Astrocyte of the cerebellum (primary cell): Measurements from ENCODE around the gene JPH3.

Source experiments
- DNase-seq: peaks from one replicate; pipeline ENCODE4 v3.0.0-alpha.2; 2011; ENCODE audit warnings: low read depth
- H3K4me3 ChIP-seq: 2 replicates; pipeline ENCODE4 v1.5.1; 2011; ENCODE audit warnings: mild to moderate bottlenecking, low read depth, low read length, moderate library complexity
- in situ Hi-C: cut with HindIII; loops from 2 replicates; pipeline ENCODE4 v1.10.0; 2017; ENCODE audit warnings: low sequenced_read_pairs
- TF ChIP-seq, protein P1 (sequence below): IDR thresholded peaks from 2 replicates; pipeline ENCODE4 v1.5.1; 2012; ENCODE audit warnings: low read length, low read depth, moderate library complexity, mild to moderate bottlenecking; ENCODE audit errors: missing control alignments

JPH3 gene

DNA sequence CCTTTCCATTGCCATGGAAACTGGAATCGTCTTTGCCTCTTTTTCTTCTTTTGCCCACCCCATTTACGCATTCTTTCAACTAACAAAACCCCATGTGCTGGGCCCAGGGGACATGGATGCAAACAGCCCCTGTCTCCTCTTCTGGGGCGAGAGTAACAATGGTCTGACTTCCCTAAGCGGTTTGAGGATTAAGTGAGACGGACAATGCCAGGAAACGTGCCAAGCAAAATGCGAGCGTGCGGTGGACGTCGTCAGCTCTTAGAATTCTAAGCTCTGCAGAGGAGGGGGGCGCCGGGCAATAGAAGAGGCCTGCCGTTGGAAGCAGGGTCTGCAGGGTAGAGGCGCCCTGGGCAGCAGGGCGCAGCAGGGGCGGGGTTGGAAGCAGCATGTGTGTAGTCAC, 42.4 kb upstream of the JPH3 start:
- in situ Hi-C loops = no loop called here
- TF ChIP-seq, protein P1, sequence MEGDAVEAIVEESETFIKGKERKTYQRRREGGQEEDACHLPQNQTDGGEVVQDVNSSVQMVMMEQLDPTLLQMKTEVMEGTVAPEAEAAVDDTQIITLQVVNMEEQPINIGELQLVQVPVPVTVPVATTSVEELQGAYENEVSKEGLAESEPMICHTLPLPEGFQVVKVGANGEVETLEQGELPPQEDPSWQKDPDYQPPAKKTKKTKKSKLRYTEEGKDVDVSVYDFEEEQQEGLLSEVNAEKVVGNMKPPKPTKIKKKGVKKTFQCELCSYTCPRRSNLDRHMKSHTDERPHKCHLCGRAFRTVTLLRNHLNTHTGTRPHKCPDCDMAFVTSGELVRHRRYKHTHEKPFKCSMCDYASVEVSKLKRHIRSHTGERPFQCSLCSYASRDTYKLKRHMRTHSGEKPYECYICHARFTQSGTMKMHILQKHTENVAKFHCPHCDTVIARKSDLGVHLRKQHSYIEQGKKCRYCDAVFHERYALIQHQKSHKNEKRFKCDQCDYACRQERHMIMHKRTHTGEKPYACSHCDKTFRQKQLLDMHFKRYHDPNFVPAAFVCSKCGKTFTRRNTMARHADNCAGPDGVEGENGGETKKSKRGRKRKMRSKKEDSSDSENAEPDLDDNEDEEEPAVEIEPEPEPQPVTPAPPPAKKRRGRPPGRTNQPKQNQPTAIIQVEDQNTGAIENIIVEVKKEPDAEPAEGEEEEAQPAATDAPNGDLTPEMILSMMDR = no peak
- no peak for DNase-seq
- no peak overlapping the region for H3K4me3 ChIP-seq

DNA sequence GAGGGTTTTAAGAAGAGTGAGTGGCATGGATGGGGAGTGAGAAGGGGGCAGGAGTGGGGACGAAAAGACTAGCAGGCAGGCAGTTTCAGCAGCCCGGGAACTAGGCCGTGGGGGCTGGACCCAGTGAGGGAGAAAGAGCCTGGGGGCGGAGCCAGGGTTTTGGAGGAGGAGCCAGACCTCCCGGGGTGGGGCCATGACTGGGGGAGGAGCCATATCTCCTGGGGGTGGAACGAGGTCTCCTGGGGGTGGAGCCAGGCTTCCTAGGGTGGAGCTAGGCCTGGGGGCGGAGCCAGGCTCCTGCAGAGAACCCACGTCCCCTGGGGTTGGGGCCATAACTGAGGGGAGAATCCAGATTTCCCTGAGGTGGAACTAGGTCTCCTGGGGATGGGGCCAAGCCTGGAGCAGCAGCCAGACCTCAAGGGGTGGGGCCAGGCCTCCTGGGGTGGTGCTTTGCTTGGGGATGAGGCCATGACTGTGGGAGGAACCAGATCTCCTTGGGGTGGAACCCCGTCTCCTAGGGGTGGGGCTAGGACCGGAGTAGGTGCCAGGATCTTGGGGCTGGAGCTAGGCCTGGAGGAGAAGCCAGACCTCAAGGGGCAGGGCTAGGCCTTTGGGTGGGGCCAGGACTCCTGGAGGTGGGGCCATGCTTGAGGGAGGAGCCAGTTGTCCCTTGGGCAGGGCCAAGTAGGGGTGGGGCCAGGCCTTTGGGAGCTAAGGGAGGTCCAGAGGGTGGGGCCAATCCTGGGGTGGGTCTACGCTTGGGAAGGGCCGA, 41.7 kb upstream of the JPH3 start:
- in situ Hi-C loops = no loop called here
- DNase-seq = no peak
- TF ChIP-seq, protein P1 = no peak
- H3K4me3 ChIP-seq = no peak overlapping the region

DNA sequence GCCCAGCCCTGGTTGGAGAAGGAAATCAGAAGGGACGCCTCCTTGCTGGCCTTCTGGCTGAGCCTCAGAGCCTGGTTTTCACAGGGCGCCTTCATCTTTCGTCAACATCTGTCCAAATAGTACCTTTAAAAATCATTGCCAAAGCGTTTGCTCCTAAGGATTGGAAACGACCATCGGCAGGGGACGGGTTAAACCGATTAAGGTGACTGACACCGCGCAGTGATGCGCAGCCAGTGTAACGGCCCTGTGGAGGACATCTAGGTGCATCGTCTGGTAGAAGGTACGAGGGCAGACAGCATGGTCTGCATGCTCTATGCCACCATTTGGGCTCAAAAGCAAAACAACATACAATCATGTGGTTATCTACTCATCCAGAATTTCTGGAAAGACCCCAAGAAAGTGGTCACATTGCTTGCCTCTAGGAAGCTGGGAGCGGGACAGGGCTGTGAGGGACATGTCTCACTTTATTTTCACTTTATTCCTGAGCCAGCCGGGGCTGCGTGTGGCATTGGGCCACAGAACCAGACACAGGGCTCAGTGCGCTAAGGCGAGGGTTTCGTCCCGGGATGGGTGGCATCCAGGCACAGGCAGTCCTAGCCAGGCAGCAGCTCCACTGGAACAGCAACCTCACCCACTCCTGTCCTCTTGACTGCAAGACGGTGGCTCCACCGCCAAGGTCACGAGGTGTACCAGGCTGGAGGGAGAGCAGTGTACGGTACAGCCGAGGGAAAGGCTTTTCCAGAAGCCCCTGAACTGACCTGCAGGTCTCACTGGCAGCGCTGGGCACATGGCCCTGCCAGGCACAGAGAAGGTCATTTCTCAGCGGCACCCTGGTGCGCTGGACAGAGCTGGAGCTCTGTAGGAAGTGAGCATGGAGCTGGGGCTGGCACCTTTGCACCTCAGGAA, 40.9 kb upstream of the JPH3 start:
- H3K4me3 ChIP-seq = no peak overlapping the region
- in situ Hi-C loops = no loop called here
- TF ChIP-seq, protein P1 = no peak
- no peak for DNase-seq

DNA sequence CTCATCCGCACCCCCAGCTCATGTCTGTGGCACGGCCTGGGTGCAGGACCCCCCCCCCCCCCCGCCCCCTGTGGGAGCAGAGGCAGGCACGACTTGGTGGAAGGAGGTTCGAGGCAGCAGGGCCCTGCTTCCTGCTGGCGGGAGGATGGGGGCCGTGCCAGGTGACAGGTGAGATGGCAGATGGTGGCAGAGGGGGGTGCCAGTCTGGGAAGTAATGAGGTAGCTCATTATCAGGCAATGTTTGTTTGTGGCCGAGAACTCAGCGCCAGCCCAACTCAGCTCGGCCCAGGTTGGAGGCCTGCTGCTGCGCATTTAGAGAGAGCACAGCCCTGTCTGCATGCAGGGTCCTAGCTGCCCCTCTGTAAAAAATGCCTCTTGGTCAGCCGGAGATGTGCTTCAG, 40.1 kb upstream of the JPH3 start:
- DNase-seq = no peak
- in situ Hi-C loops = no loop called here
- H3K4me3 ChIP-seq = no peak overlapping the region
- TF ChIP-seq, protein P1 = no peak

DNA sequence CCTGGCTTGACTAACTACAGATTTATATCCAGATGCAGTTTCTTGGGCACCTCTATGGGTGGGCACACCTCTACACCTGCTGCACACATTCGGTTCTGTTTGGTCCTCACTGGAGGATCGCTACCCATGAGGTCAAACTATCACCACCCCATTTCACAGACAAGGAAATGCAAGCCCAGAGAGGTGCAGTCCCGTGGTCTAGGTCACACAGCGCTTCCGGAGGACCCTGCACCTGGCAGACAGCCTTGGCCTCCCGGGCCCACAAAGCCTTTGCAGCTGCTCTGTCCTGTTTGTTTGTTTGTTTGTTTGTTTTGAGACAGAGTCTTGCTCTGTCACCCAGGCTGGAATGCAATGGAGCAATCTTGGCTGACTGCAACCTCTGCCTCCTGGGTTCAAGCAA, 39.3 kb upstream of the JPH3 start:
- in situ Hi-C loops = no loop called here
- DNase-seq = no peak
- no peak overlapping the region for H3K4me3 ChIP-seq
- TF ChIP-seq, protein P1 = no peak

DNA sequence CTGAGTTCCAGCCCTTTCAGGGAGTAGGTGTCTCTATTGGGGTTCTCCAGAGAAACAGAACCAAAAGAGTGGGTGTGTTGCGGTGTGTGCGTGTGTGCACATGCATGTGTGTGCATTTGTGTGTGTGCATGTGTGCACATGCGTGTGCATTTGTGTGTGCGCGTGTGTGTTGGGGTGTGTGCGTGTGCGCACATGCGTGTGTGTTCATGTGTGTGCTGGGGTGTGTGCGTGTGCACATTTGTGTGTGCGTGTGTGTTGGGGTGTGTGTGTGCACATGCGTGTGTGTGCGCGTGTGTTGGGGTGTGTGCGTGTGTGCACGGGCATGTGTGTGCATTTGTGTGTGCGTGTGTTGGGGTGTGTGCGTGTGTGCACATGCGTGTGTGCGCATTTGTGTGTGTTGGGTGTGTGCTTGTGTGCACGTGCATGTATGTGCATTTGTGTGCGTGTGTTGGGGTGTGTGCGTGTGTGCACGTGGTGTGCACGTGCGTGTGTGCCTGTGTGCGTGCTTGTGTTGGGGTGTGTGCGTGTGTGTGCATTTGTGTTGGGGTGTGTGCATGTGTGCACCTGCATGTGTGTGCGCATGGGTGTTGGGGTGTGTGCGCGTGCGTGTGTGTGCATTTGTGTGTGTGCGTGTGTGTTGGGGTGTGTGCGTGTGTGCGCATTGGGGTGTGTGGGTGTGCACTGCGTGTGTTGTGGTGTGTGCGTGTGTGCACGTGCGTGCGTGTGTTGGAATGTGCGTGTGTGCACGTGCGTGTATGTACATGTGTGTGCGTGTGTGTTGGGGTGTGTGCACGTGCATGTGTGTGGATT, 38.4 kb upstream of the JPH3 start:
- no peak overlapping the region for H3K4me3 ChIP-seq
- in situ Hi-C loops = no loop called here
- TF ChIP-seq, protein P1 = no peak
- DNase-seq = no peak
